ENCODE measurements around the gene MEGF8. TPM values are rescaled to one million over a fixed set of nuclear protein-coding genes. Genes with fewer than 3 reads are reported as not detected.
A peak's percentile ranks its signal among the peaks of the same experiment; 100 is the strongest.

MEGF8 gene
- total RNA-seq, 1 donor from 2014 or later: 69.3 TPM

- Mint-ChIP-seq H3K4me1 (ENCODE audit: unreplicated experiment) (no peaks in the 10 kb centered on the region), H3K4me3 (ENCODE audit: unreplicated experiment) (peak overlapping the region; percentile 86), H3K27me3 (ENCODE audit: unreplicated experiment) (peaks cover 15% of the 10 kb centered on the region), H3K27ac (ENCODE audit: unreplicated experiment) (peak overlapping the region; percentile 58), H3K9me3 (ENCODE audit: unreplicated experiment) (no peaks in the 10 kb centered on the region), H3K36me3 (ENCODE audit: low read depth, unreplicated experiment) (peaks cover 15% of the 10 kb centered on the region)
- TF ChIP-seq CTCF (IDR thresholded peaks at IDR 0.05; ENCODE audit: unreplicated experiment): no peak
- DNase-seq (ENCODE audit: low spot score): no peak
Measured at GRCh38 chr19:42291435-42291810, 34.0 kb upstream of the MEGF8 start.

- no peak for DNase-seq (ENCODE audit: low spot score)
- no peaks in the 10 kb centered on the region for H3K9me3 Mint-ChIP-seq (ENCODE audit: unreplicated experiment)
- H3K27ac Mint-ChIP-seq (ENCODE audit: unreplicated experiment): no peak overlapping the region
- peak overlapping the region; percentile 86 for H3K4me3 Mint-ChIP-seq (ENCODE audit: unreplicated experiment)
- TF ChIP-seq CTCF (IDR thresholded peaks at IDR 0.05; ENCODE audit: unreplicated experiment): no peak
- peaks cover 15% of the 10 kb centered on the region for H3K36me3 Mint-ChIP-seq (ENCODE audit: low read depth, unreplicated experiment)
- no peaks in the 10 kb centered on the region for H3K4me1 Mint-ChIP-seq (ENCODE audit: unreplicated experiment)
- H3K27me3 Mint-ChIP-seq (ENCODE audit: unreplicated experiment): peaks cover 13% of the 10 kb centered on the region
Measured at GRCh38 chr19:42292042-42292960, 33.1 kb upstream of the MEGF8 start.

- no peak for TF ChIP-seq CTCF (IDR thresholded peaks at IDR 0.05; ENCODE audit: unreplicated experiment)
- Mint-ChIP-seq H3K4me3 (ENCODE audit: unreplicated experiment) (peak overlapping the region; percentile 67), H3K27ac (ENCODE audit: unreplicated experiment) (peak overlapping the region; percentile 42), H3K36me3 (ENCODE audit: low read depth, unreplicated experiment) (peaks cover 15% of the 10 kb centered on the region), H3K4me1 (ENCODE audit: unreplicated experiment) (no peaks in the 10 kb centered on the region), H3K9me3 (ENCODE audit: unreplicated experiment) (no peaks in the 10 kb centered on the region), H3K27me3 (ENCODE audit: unreplicated experiment) (peaks cover 12% of the 10 kb centered on the region)
- no peak for DNase-seq (ENCODE audit: low spot score)
Measured at GRCh38 chr19:42292963-42293362, 32.5 kb upstream of the MEGF8 start.

GRCh38 chr19:42293540-42293939 is 31.9 kb upstream of the MEGF8 start:
- no peak for DNase-seq (ENCODE audit: low spot score)
- Mint-ChIP-seq H3K36me3 (ENCODE audit: low read depth, unreplicated experiment) (peaks cover 11% of the 10 kb centered on the region), H3K4me1 (ENCODE audit: unreplicated experiment) (no peaks in the 10 kb centered on the region), H3K9me3 (ENCODE audit: unreplicated experiment) (no peaks in the 10 kb centered on the region), H3K4me3 (ENCODE audit: unreplicated experiment) (no peak overlapping the region), H3K27me3 (ENCODE audit: unreplicated experiment) (peaks cover 12% of the 10 kb centered on the region), H3K27ac (ENCODE audit: unreplicated experiment) (no peak overlapping the region)
- no peak for TF ChIP-seq CTCF (IDR thresholded peaks at IDR 0.05; ENCODE audit: unreplicated experiment)

GRCh38 chr19:42293948-42294347 is 31.5 kb upstream of the MEGF8 start:
- Mint-ChIP-seq H3K36me3 (ENCODE audit: low read depth, unreplicated experiment) (peaks cover 11% of the 10 kb centered on the region), H3K27me3 (ENCODE audit: unreplicated experiment) (peaks cover 12% of the 10 kb centered on the region), H3K9me3 (ENCODE audit: unreplicated experiment) (no peaks in the 10 kb centered on the region), H3K27ac (ENCODE audit: unreplicated experiment) (no peak overlapping the region), H3K4me3 (ENCODE audit: unreplicated experiment) (no peak overlapping the region), H3K4me1 (ENCODE audit: unreplicated experiment) (no peaks in the 10 kb centered on the region)
- DNase-seq (ENCODE audit: low spot score): no peak
- no peak for TF ChIP-seq CTCF (IDR thresholded peaks at IDR 0.05; ENCODE audit: unreplicated experiment)

All from endothelial cell (in vitro differentiated cells).